ENCODE measurements around the gene ATP2A3. TPM values are rescaled to one million over a fixed set of nuclear protein-coding genes. Genes with fewer than 3 reads are reported as not detected.

ATP2A3 gene
- total RNA-seq, 1 experiment from 2014 or later: 13.3 TPM

DNA sequence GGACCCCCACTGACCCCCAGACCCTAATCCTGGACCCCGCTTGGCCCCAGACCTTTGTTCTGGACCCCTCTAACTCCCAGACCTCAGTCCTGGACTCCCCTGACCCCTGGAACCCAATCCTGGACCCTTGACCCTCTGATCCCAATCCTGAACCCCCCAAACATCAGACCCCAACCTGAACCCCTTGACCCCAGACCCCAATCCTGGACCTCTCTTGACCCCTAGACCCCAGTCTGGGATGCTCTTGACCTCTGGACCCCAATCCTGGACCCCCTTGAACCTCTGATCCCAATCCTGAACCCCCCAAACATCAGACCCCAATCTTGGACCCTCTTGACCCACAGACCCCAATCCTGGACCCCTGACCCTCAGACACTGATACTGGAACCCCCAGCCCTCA is 34.5 kb downstream of the ATP2A3 start:
- Histone ChIP-seq H2BK12ac (ENCODE audit: insufficient read length, low read depth, low read length) (no peak overlapping the region), H3K27me3 (ENCODE audit: insufficient read depth, low read length) (no peaks in the 10 kb centered on the region), H2AFZ (ENCODE audit: low read length) (no peak overlapping the region), H4K20me1 (ENCODE audit: control insufficient read depth, insufficient read depth, insufficient read length) (no peaks in the 10 kb centered on the region), H3K14ac (ENCODE audit: insufficient read depth, low read length) (no peak overlapping the region), H3K9me3 (ENCODE audit: control insufficient read depth, low read depth, low read length) (no peaks in the 10 kb centered on the region), H3T11ph (ENCODE audit: low read length) (no peak overlapping the region), H3K4me1 (ENCODE audit: insufficient read depth, low read length) (no peaks in the 10 kb centered on the region), H4K5ac (ENCODE audit: insufficient read length, low read depth, low read length) (no peak overlapping the region), H3K27ac (ENCODE audit: insufficient read length, low read depth, low read length) (no peak overlapping the region), H3K9ac (ENCODE audit: extremely low read depth, insufficient read length, low read length) (no peak overlapping the region), H3K23ac (ENCODE audit: insufficient read length, low read depth, low read length) (no peak overlapping the region), H2BK15ac (ENCODE audit: low read depth, low read length) (no peak overlapping the region), H3K79me2 (ENCODE audit: insufficient read depth, low read length) (no peaks in the 10 kb centered on the region), H2BK5ac (ENCODE audit: insufficient read length, low read length) (no peak overlapping the region), H3K18ac (ENCODE audit: insufficient read length, low read depth, low read length) (no peak overlapping the region), H3K79me1 (ENCODE audit: insufficient read depth, low read depth, low read length, poor library complexity, severe bottlenecking) (no peaks in the 10 kb centered on the region), H3K56ac (ENCODE audit: insufficient read length, low read depth, low read length) (no peak overlapping the region), H4K8ac (replicated peaks; ENCODE audit: insufficient read length, low read depth, low read length) (no peak overlapping the region), H3K4ac (ENCODE audit: low read depth, low read length) (no peak overlapping the region), H2BK120ac (ENCODE audit: low read depth, low read length, poor library complexity, severe bottlenecking) (no peak overlapping the region), H2BK20ac (ENCODE audit: low read depth, low read length, poor library complexity, severe bottlenecking) (no peak overlapping the region), H3K4me2 (ENCODE audit: insufficient read depth, insufficient read length, low read length) (no peak overlapping the region), H4K91ac (ENCODE audit: insufficient read length, low read depth, low read length) (no peak overlapping the region), H3K23me2 (ENCODE audit: insufficient read length, low read depth, low read length, poor library complexity, severe bottlenecking) (no peaks in the 10 kb centered on the region), H2AK5ac (ENCODE audit: insufficient read length, low read length) (no peak overlapping the region)
- H3K4me3 Mint-ChIP-seq: no peak overlapping the region
- H3K9me3 Mint-ChIP-seq: no peaks in the 10 kb centered on the region
- TF ChIP-seq, protein P1, sequence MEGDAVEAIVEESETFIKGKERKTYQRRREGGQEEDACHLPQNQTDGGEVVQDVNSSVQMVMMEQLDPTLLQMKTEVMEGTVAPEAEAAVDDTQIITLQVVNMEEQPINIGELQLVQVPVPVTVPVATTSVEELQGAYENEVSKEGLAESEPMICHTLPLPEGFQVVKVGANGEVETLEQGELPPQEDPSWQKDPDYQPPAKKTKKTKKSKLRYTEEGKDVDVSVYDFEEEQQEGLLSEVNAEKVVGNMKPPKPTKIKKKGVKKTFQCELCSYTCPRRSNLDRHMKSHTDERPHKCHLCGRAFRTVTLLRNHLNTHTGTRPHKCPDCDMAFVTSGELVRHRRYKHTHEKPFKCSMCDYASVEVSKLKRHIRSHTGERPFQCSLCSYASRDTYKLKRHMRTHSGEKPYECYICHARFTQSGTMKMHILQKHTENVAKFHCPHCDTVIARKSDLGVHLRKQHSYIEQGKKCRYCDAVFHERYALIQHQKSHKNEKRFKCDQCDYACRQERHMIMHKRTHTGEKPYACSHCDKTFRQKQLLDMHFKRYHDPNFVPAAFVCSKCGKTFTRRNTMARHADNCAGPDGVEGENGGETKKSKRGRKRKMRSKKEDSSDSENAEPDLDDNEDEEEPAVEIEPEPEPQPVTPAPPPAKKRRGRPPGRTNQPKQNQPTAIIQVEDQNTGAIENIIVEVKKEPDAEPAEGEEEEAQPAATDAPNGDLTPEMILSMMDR (conservative IDR thresholded peaks at IDR 0.05): no peak
- WGBS (ENCODE audit: extremely low coverage, insufficient read length, low lambda C conversion rate): no CpG with 5 or more reads among the region's 1 CpG
- H3K36me3 Mint-ChIP-seq (ENCODE audit: insufficient read depth in 1 of 3, low read depth in 3 of 3): 0 out of 7 replicates have a peak, but pooled peaks cover 0 to 3% (median 0%) of the 10 kb centered on the region in 3 experiments
- peaks cover 9 to 17% of the 10 kb centered on the region in 2 experiments; a peak in 3 of 4 replicates for H3K4me1 Mint-ChIP-seq
- no peak for DNase-seq
- no peaks in the 10 kb centered on the region for H3K27me3 Mint-ChIP-seq (ENCODE audit: low read depth)
- no peak overlapping the region for H3K27ac Mint-ChIP-seq

Measured in H9 (cell line).